Right hindlimb (tissue), 1 donor: ENCODE measurements around the gene EPS8L3.
A peak's percentile ranks its signal among the peaks of the same experiment; 100 is the strongest.

Experiments used
- DNase-seq: peaks from one replicate; pipeline ENCODE4 v3.0.0-alpha.2; 2018

Gene EPS8L3

GRCh38 chr1:109793089-109793485 lies 29.4 kb upstream of the EPS8L3 start:
- no peak for DNase-seq

GRCh38 chr1:109792056-109792831 lies 28.5 kb upstream of the EPS8L3 start:
- peak; percentile 88 for DNase-seq

GRCh38 chr1:109791495-109792043 lies 27.8 kb upstream of the EPS8L3 start:
- DNase-seq = no peak

GRCh38 chr1:109790735-109791494 lies 27.2 kb upstream of the EPS8L3 start:
- peak; percentile 81 for DNase-seq

GRCh38 chr1:109790329-109790728 lies 26.6 kb upstream of the EPS8L3 start:
- no peak for DNase-seq

- DNase-seq = no peak
Measured at GRCh38 chr1:109789551-109790180, 25.9 kb upstream of the EPS8L3 start.

- DNase-seq = peak; percentile 22
Measured at GRCh38 chr1:109788695-109789521, 25.2 kb upstream of the EPS8L3 start.

- peak; percentile 66 for DNase-seq
Measured at GRCh38 chr1:109787845-109788601, 24.3 kb upstream of the EPS8L3 start.

- no peak for DNase-seq
Measured at GRCh38 chr1:109787211-109787844, 23.6 kb upstream of the EPS8L3 start.

GRCh38 chr1:109786531-109787021 lies 22.9 kb upstream of the EPS8L3 start:
- DNase-seq = peak; percentile 44

GRCh38 chr1:109786112-109786480 lies 22.4 kb upstream of the EPS8L3 start:
- DNase-seq = no peak

- DNase-seq = no peak
Measured at GRCh38 chr1:109785446-109786111, 21.9 kb upstream of the EPS8L3 start.

- peak; percentile 22 for DNase-seq
Measured at GRCh38 chr1:109784551-109785252, 21.0 kb upstream of the EPS8L3 start.

GRCh38 chr1:109783436-109783835 lies 19.7 kb upstream of the EPS8L3 start:
- peak; percentile 20 for DNase-seq

- no peak for DNase-seq
Measured at GRCh38 chr1:109782927-109783326, 19.2 kb upstream of the EPS8L3 start.

- peak; percentile 65 for DNase-seq
Measured at GRCh38 chr1:109782514-109782913, 18.8 kb upstream of the EPS8L3 start.

- no peak for DNase-seq
Measured at GRCh38 chr1:109781806-109782205, 18.1 kb upstream of the EPS8L3 start.

- DNase-seq = no peak
Measured at GRCh38 chr1:109780982-109781381, 17.3 kb upstream of the EPS8L3 start.

- peak; percentile 8 for DNase-seq
Measured at GRCh38 chr1:109777980-109778625, 14.4 kb upstream of the EPS8L3 start.
